GM18858 (cell line): Measurements from ENCODE around the gene HYLS1.
"Not testable (repeated sequence)": the region's sequence is repeated elsewhere in the genome, so short reads cannot be mapped to it uniquely, and the experiment has no call there.

Experiments used
- ATAC-seq: cut with Tn5 transposase; IDR thresholded peaks from one replicate; pipeline ENCODE4 v1.9.1; 2021; ENCODE audit not compliant: unreplicated experiment

The HYLS1 gene

GRCh38 chr11:125887373-125888324, at the start of gene HYLS1:
HYLS1 (plus strand) TSS chr11:125887668; CDS start chr11:125899369, 11,701 bp downstream.
- peak; percentile 73 for ATAC-seq

GRCh38 chr11:125842321-125842948, 45.0 kb upstream of the HYLS1 start:
- ATAC-seq, result no peak

GRCh38 chr11:125846188-125846587, 41.3 kb upstream of the HYLS1 start:
- ATAC-seq, result no peak

GRCh38 chr11:125857670-125858069, 29.8 kb upstream of the HYLS1 start:
- ATAC-seq, result not testable (repeated sequence)

GRCh38 chr11:125862786-125863185, 24.7 kb upstream of the HYLS1 start:
- not testable (repeated sequence) for ATAC-seq

GRCh38 chr11:125865354-125865753, 22.1 kb upstream of the HYLS1 start:
- ATAC-seq, result not testable (repeated sequence)

- no peak for ATAC-seq
Measured at GRCh38 chr11:125869521-125869920, 17.9 kb upstream of the HYLS1 start.

GRCh38 chr11:125871391-125872137, 15.9 kb upstream of the HYLS1 start:
- ATAC-seq, result no peak

- no peak for ATAC-seq
Measured at GRCh38 chr11:125872138-125872491, 15.4 kb upstream of the HYLS1 start.

- no peak for ATAC-seq
Measured at GRCh38 chr11:125873881-125874555, 13.4 kb upstream of the HYLS1 start.

- peak; percentile 44 for ATAC-seq
Measured at GRCh38 chr11:125874556-125875124, 12.8 kb upstream of the HYLS1 start.

GRCh38 chr11:125881291-125881690, 6.2 kb upstream of the HYLS1 start:
- ATAC-seq, result no peak

GRCh38 chr11:125883375-125883774, 4.1 kb upstream of the HYLS1 start:
- no peak for ATAC-seq

GRCh38 chr11:125886997-125887372, 483 bp upstream of the HYLS1 start:
- ATAC-seq, result no peak

GRCh38 chr11:125890447-125891100, 3.1 kb downstream of the HYLS1 start:
- ATAC-seq, result no peak

- ATAC-seq, result no peak
Measured at GRCh38 chr11:125892071-125892470, 4.6 kb downstream of the HYLS1 start.

GRCh38 chr11:125892994-125893393, 5.5 kb downstream of the HYLS1 start:
- no peak for ATAC-seq

- no peak for ATAC-seq
Measured at GRCh38 chr11:125901872-125902271, 14.4 kb downstream of the HYLS1 start.

- no peak for ATAC-seq
Measured at GRCh38 chr11:125902277-125902926, 14.9 kb downstream of the HYLS1 start.
